ENCODE data around the gene R3HDM2. TPM values are rescaled to one million over a fixed set of nuclear protein-coding genes. Genes with fewer than 3 reads are reported as not detected.
A peak's percentile ranks its signal among the peaks of the same experiment; 100 is the strongest.
"Not testable (repeated sequence)": the region's sequence is repeated elsewhere in the genome, so short reads cannot be mapped to it uniquely, and the experiment has no call there.

The R3HDM2 gene
- total RNA-seq, 2 donors from 2014 or later: 78.9 to 79.1 TPM

GRCh38 chr12:57367121-57367520, 63.7 kb downstream of the R3HDM2 start:
- H3K27ac Mint-ChIP-seq: no peak overlapping the region
- H3K36me3 Mint-ChIP-seq (ENCODE audit: insufficient read depth in 2 of 2): peaks cover 8 to 14% of the 10 kb centered on the region in 2 donors
- DNase-seq: no peak
- no peaks in the 10 kb centered on the region for H3K27me3 Mint-ChIP-seq (ENCODE audit: low read depth)
- ATAC-seq (replicated peaks in 1 of 2): no peak
- no peak overlapping the region for H3K4me3 Mint-ChIP-seq
- H3K4me1 Mint-ChIP-seq (ENCODE audit: low read depth): no peaks in the 10 kb centered on the region
- peaks cover 2 to 5% of the 10 kb centered on the region in 2 donors for H3K9me3 Mint-ChIP-seq

DNA sequence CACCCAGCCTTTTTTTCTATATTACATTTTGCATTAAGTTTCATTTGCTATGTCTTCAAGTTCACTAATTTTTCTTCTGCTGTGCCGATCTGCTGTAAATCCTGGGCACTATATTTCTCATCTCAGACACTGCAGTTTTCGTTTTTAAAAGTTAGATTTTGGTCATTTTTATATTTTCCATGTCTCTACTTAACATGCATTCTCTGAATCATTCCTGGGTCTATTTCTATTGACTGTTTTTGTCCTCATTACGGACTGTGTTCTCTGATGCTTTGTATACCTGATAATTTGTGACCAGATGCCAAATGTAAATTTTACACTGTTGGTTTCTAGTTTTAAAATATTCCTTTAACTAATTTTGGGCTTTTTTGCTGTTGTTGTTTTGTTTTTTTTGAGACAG, 64.5 kb downstream of the R3HDM2 start:
- no peak for ATAC-seq (replicated peaks in 1 of 2)
- H3K4me1 Mint-ChIP-seq (ENCODE audit: low read depth): no peaks in the 10 kb centered on the region
- H3K36me3 Mint-ChIP-seq (ENCODE audit: insufficient read depth in 2 of 2): peaks cover 8 to 12% of the 10 kb centered on the region in 2 donors

DNA sequence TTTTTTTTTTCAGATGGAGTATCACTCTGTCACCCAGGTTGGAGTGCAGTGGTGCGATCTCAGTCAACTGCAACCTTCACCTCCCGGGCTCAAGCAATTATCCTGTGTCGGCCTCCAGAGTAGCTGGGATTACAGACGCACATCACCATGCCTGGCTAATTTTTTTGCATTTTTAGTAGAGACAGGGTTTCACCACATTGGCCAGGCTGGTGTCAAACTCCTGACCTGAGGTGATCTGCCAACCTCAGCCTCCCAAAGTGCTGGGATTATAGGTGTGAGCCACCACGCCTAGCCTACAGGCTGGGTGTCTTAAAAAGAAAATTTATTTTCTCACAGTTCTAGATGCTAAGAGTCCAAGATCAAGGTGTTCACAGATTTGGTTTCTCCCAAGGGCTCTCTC, 66.7 kb downstream of the R3HDM2 start:
- ATAC-seq (replicated peaks in 1 of 2); DNase-seq; H3K4me1 Mint-ChIP-seq (ENCODE audit: low read depth); H3K27me3 Mint-ChIP-seq (ENCODE audit: low read depth); H3K4me3 Mint-ChIP-seq; H3K9me3 Mint-ChIP-seq; H3K27ac Mint-ChIP-seq: not testable (repeated sequence)
- peaks cover 8 to 14% of the 10 kb centered on the region in 2 donors for H3K36me3 Mint-ChIP-seq (ENCODE audit: insufficient read depth in 2 of 2)

More for the DNA sequence above, 64.5 kb downstream of the R3HDM2 start:
- Mint-ChIP-seq H3K27ac (no peak overlapping the region), H3K9me3 (peaks cover 2 to 5% of the 10 kb centered on the region in 2 donors), H3K4me3 (no peak overlapping the region), H3K27me3 (ENCODE audit: low read depth) (no peaks in the 10 kb centered on the region)
- DNase-seq: no peak

GRCh38 chr12:57360468-57360867, 70.4 kb downstream of the R3HDM2 start:
- Mint-ChIP-seq H3K9me3 (no peaks in the 10 kb centered on the region), H3K4me1 (ENCODE audit: low read depth) (no peaks in the 10 kb centered on the region), H3K27me3 (ENCODE audit: low read depth) (no peaks in the 10 kb centered on the region), H3K4me3 (no peak overlapping the region), H3K36me3 (ENCODE audit: insufficient read depth in 2 of 2) (peaks cover 1 to 6% of the 10 kb centered on the region in 2 donors), H3K27ac (no peak overlapping the region)
- ATAC-seq (replicated peaks in 1 of 2): no peak
- DNase-seq: no peak

DNA sequence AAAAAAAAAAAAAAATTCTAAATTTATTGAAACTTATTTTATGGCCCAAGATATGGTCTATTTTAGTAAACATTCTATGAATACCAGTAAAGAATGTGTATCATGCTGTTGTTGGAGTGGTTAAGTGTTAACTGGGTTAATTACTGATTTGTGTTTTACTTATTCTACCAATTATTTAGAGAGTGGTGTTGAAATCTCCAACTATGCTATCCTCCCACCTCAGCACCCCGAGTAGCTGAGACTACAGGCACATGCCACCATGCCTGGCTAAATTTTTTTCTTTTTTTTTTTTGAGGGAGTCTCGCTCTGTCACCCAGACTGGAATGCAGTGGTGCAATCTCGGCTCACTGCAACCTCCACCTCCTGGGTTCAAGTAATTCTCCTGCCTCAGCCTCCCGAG, 72.2 kb downstream of the R3HDM2 start:
- Mint-ChIP-seq H3K4me1 (ENCODE audit: low read depth) (no peaks in the 10 kb centered on the region), H3K27me3 (ENCODE audit: low read depth) (no peaks in the 10 kb centered on the region), H3K9me3 (no peaks in the 10 kb centered on the region), H3K36me3 (ENCODE audit: insufficient read depth in 2 of 2) (peaks cover 1 to 6% of the 10 kb centered on the region in 2 donors), H3K4me3 (no peak overlapping the region), H3K27ac (no peak overlapping the region)
- ATAC-seq (replicated peaks in 1 of 2) (no peak), DNase-seq (no peak)

DNA sequence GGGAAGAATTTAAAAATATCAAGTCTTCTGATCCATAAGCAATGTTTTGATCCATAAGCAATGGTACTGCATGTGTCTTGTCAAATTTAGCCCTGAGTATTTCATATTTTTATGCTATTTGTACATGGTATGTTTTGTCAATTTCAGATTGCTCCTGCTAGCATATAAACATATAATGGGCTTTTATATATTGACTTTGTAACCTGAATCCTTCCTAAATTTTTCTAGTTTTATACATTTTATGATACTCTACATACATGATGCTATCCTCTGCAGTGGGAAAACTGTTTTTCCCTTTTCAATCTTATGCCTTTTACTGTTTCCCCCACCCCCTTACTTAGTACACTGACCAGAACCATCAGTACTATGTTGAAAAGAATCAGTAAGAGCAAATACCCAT, 75.1 kb downstream of the R3HDM2 start:
- H3K4me1 Mint-ChIP-seq (ENCODE audit: low read depth): no peaks in the 10 kb centered on the region
- peaks cover 1 to 11% of the 10 kb centered on the region in 2 donors for H3K36me3 Mint-ChIP-seq (ENCODE audit: insufficient read depth in 2 of 2)
- H3K9me3 Mint-ChIP-seq: no peaks in the 10 kb centered on the region
- no peak overlapping the region for H3K4me3 Mint-ChIP-seq
- ATAC-seq (replicated peaks in 1 of 2): no peak
- no peaks in the 10 kb centered on the region for H3K27me3 Mint-ChIP-seq (ENCODE audit: low read depth)
- no peak for DNase-seq
- no peak overlapping the region for H3K27ac Mint-ChIP-seq

DNA sequence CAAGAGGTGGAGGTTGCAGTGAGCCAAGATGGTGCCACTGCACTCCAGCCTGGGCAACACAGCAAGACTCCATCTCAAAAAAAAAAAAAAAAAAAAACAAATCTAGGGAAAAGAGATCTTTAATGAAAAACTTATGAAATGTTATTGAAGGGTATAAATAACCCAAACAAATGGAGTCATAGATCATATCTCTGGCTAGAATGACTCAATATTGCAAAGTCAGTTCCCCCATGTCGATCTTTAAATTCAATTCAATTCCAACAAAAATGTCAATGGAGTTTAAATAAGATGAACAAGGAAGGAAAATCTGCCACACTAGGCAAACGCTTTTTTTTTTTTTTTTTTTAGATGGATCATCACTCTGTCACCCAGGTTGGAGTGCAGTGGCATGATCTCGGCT, 78.7 kb downstream of the R3HDM2 start:
- Mint-ChIP-seq H3K4me3 (no peak overlapping the region), H3K36me3 (ENCODE audit: insufficient read depth in 2 of 2) (peaks cover 0 to 14% of the 10 kb centered on the region in 2 donors), H3K4me1 (ENCODE audit: low read depth) (no peaks in the 10 kb centered on the region), H3K9me3 (no peaks in the 10 kb centered on the region), H3K27me3 (ENCODE audit: low read depth) (no peaks in the 10 kb centered on the region), H3K27ac (no peak overlapping the region)
- no peak for ATAC-seq (replicated peaks in 1 of 2)
- DNase-seq: no peak

GRCh38 chr12:57347284-57347683, 83.6 kb downstream of the R3HDM2 start:
- Mint-ChIP-seq H3K4me3 (no peak overlapping the region), H3K27me3 (ENCODE audit: low read depth) (no peaks in the 10 kb centered on the region), H3K9me3 (peaks cover 0 to 2% of the 10 kb centered on the region in 2 donors), H3K4me1 (ENCODE audit: low read depth) (peaks cover 17% of the 10 kb centered on the region), H3K27ac (no peak overlapping the region), H3K36me3 (ENCODE audit: insufficient read depth in 2 of 2) (peaks cover 3 to 25% of the 10 kb centered on the region in 2 donors)
- ATAC-seq (replicated peaks in 1 of 2) (no peak), DNase-seq (no peak)

- peak overlapping the region in 1 of 2 donors; percentile 9 for H3K4me3 Mint-ChIP-seq
- H3K36me3 Mint-ChIP-seq (ENCODE audit: insufficient read depth in 2 of 2): peaks cover 3 to 25% of the 10 kb centered on the region in 2 donors
- ATAC-seq (replicated peaks in 1 of 2): peak; percentile 60 to 67
- H3K27ac Mint-ChIP-seq: peak overlapping the region; percentile 67
- H3K4me1 Mint-ChIP-seq (ENCODE audit: low read depth): peaks cover 17% of the 10 kb centered on the region
- peak; percentile 5 to 21 for DNase-seq
- no peaks in the 10 kb centered on the region for H3K27me3 Mint-ChIP-seq (ENCODE audit: low read depth)
- peaks cover 0 to 2% of the 10 kb centered on the region in 2 donors for H3K9me3 Mint-ChIP-seq
Observed at GRCh38 chr12:57343703-57344378, 87.0 kb downstream of the R3HDM2 start.

GRCh38 chr12:57342207-57342691, 88.6 kb downstream of the R3HDM2 start:
- no peaks in the 10 kb centered on the region for H3K27me3 Mint-ChIP-seq (ENCODE audit: low read depth)
- H3K4me1 Mint-ChIP-seq (ENCODE audit: low read depth): peaks cover 17% of the 10 kb centered on the region
- H3K27ac Mint-ChIP-seq: no peak overlapping the region
- ATAC-seq (replicated peaks in 1 of 2) (peak in 1 of 2 donors; percentile 44), DNase-seq (no peak)
- H3K9me3 Mint-ChIP-seq: peaks cover 0 to 2% of the 10 kb centered on the region in 2 donors
- H3K4me3 Mint-ChIP-seq: no peak overlapping the region
- H3K36me3 Mint-ChIP-seq (ENCODE audit: insufficient read depth in 2 of 2): peaks cover 3 to 19% of the 10 kb centered on the region in 2 donors

DNA sequence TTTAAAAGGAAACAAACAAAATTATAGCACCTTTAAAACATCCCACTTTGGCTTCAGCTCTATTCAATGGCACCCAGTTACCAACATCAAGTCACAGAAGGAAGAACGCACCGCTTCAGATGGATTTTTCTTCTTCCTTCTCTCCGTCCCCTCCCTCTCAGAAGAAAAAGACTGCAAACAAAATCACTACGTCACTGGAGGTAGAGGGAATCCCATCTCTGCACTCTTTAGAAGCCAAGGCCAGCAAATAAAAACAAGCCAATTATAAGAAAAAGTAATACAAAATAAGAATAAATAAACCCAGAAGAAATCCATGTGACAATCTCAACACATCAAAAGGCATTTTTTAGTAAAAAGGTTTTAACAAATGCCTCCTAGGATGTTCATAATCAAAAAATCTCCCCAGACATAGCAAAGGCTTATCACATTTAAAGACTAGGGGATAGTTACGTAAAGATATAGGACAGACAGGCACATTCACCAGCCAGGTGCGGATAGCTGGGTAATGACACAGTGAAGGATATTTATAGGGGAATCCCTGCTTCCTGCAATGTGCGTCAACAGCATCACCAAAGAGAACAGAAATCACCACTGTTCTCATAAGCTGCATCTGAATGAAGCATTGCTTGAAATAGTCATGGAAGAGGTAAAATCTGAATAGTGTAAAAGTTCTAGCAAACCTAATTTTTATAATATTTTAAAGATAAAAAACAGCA, 89.4 kb downstream of the R3HDM2 start:
- DNase-seq (no peak), ATAC-seq (replicated peaks in 1 of 2) (no peak)
- peaks cover 17% of the 10 kb centered on the region for H3K4me1 Mint-ChIP-seq (ENCODE audit: low read depth)
- no peak overlapping the region for H3K4me3 Mint-ChIP-seq
- H3K36me3 Mint-ChIP-seq (ENCODE audit: insufficient read depth in 2 of 2): peaks cover 3 to 15% of the 10 kb centered on the region in 2 donors
- H3K27me3 Mint-ChIP-seq (ENCODE audit: low read depth): no peaks in the 10 kb centered on the region
- H3K27ac Mint-ChIP-seq: no peak overlapping the region
- H3K9me3 Mint-ChIP-seq: peaks cover under 1 to 2% of the 10 kb centered on the region in 2 donors

- H3K27ac Mint-ChIP-seq: no peak overlapping the region
- no peak overlapping the region for H3K4me3 Mint-ChIP-seq
- DNase-seq (no peak), ATAC-seq (replicated peaks in 1 of 2) (no peak)
- peaks cover 2 to 4% of the 10 kb centered on the region in 2 donors for H3K9me3 Mint-ChIP-seq
- peaks cover 17% of the 10 kb centered on the region for H3K4me1 Mint-ChIP-seq (ENCODE audit: low read depth)
- peaks cover 4 to 15% of the 10 kb centered on the region in 2 donors for H3K36me3 Mint-ChIP-seq (ENCODE audit: insufficient read depth in 2 of 2)
- no peaks in the 10 kb centered on the region for H3K27me3 Mint-ChIP-seq (ENCODE audit: low read depth)
Observed at GRCh38 chr12:57340104-57340503, 90.7 kb downstream of the R3HDM2 start.

DNA sequence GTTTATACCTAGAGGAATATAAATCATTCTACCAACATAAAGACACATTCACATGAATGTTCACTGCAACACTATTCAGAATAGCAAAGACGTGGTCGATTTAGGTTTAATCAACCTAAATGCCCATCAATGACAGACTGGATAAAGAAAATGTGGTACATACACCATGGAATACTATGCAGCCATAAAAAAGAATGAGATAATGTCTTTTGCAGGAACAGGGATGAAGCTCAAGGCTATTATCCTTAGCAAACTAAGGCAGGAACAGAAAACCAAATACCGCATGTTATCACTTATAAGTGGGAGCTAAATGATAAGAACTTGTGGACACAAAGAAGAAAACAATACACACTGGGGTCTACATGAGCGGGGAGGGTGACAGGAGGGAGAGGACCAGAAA, 94.5 kb downstream of the R3HDM2 start:
- H3K27ac Mint-ChIP-seq: peak overlapping the region; percentile 10
- DNase-seq; H3K9me3 Mint-ChIP-seq; H3K4me1 Mint-ChIP-seq (ENCODE audit: low read depth); H3K27me3 Mint-ChIP-seq (ENCODE audit: low read depth); H3K36me3 Mint-ChIP-seq (ENCODE audit: insufficient read depth in 2 of 2); ATAC-seq (replicated peaks in 1 of 2); H3K4me3 Mint-ChIP-seq: not testable (repeated sequence)

Data from activated T-cell treated with anti-CD3 and anti-CD28 coated beads, Interleukin-2, amount 50 U/mL, for 72 hours (primary cell).